IMR-90 (cell line): Measurements from ENCODE around the gene GMPR. TPM values are rescaled to one million over a fixed set of nuclear protein-coding genes. Genes with fewer than 3 reads are reported as not detected.
A peak's percentile ranks its signal among the peaks of the same experiment; 100 is the strongest.

Experiments
- ATAC-seq: fragments of 200-7000 bp; cut with Tn5 transposase; 2 replicates; pipeline ENCODE4 v1.9.1; 2020; ENCODE audit warnings: low read depth, mild to moderate bottlenecking, moderate library complexity
- BruUV-seq: library from RNA; stranded (reverse); fragments of 400-500 nt; replicated peaks from 2 replicates; lab custom pipeline; 2021; lab: Mats Ljungman, UMichigan
- CTCF ChIA-PET: fragments of 300-600 bp; formaldehyde crosslinking; extraction: SDS; loops from one replicate; lab custom pipeline; 2021; ENCODE audit warnings: antibody characterized with exemption; lab: Yijun Ruan, JAX
- POLR2A ChIA-PET: fragments of 300-600 bp; sonication (Branson Sonifier 250); formaldehyde crosslinking; loops from one replicate; lab custom pipeline; 2022; ENCODE audit warnings: antibody characterized with exemption; ENCODE audit not compliant: unreplicated experiment; lab: Charles Lee
- DNase-seq: peaks from one replicate; pipeline ENCODE4 v3.0.0; 2013
- H2AFZ ChIP-seq: replicated peaks from 2 replicates; pipeline ENCODE3; 2013; ENCODE audit warnings: low read length, mild to moderate bottlenecking; ENCODE audit not compliant: poor library complexity
- H2AK5ac ChIP-seq: 2 replicates; pipeline ENCODE4 v1.6.1; 2013; ENCODE audit warnings: low read depth, low read length, inconsistent platforms
- H2AK9ac ChIP-seq: replicated peaks from 2 replicates; pipeline ENCODE3; 2013; ENCODE audit warnings: mild to moderate bottlenecking, low read depth, low read length, moderate library complexity; ENCODE audit not compliant: poor library complexity
- H2BK120ac ChIP-seq: 2 replicates; pipeline ENCODE4 v1.6.1; 2013; ENCODE audit warnings: low read depth, low read length, inconsistent platforms
- H2BK15ac ChIP-seq: 3 replicates; pipeline ENCODE4 v1.6.1; 2013; ENCODE audit warnings: low read depth, low read length, inconsistent platforms
- H2BK20ac ChIP-seq: 2 replicates; pipeline ENCODE4 v1.6.1; 2013; ENCODE audit warnings: low read depth, mild to moderate bottlenecking, inconsistent platforms, low read length, moderate library complexity
- H2BK5ac ChIP-seq: 2 replicates; pipeline ENCODE4 v1.6.1; 2013; ENCODE audit warnings: mild to moderate bottlenecking, low read depth, low read length, inconsistent platforms; ENCODE audit not compliant: poor library complexity, severe bottlenecking
- H3K14ac ChIP-seq: replicated peaks from 2 replicates; pipeline ENCODE4 v1.6.1; 2013; ENCODE audit warnings: low read depth, low read length, inconsistent platforms
- H3K18ac ChIP-seq: 2 replicates; pipeline ENCODE4 v1.6.1; 2013; ENCODE audit warnings: low read depth, low read length, control low read depth
- H3K23ac ChIP-seq: 2 replicates; pipeline ENCODE4 v1.6.1; 2013; ENCODE audit warnings: low read depth, low read length, inconsistent platforms
- H3K27ac ChIP-seq: 2 replicates; pipeline ENCODE4 v1.5.1; 2013; ENCODE audit warnings: mild to moderate bottlenecking, control low read depth, low read length; ENCODE audit not compliant: insufficient read depth
- H3K27me3 ChIP-seq: 2 replicates; pipeline ENCODE4 v1.6.1; 2013; ENCODE audit warnings: low read length; ENCODE audit not compliant: control insufficient read depth, insufficient read depth
- H3K36me3 ChIP-seq: 2 replicates; pipeline ENCODE4 v1.6.1; 2013; ENCODE audit warnings: low read length, mixed read lengths; ENCODE audit not compliant: control insufficient read depth, insufficient read depth
- H3K4ac ChIP-seq: 2 replicates; pipeline ENCODE4 v1.6.1; 2013; ENCODE audit warnings: low read depth, low read length, inconsistent platforms
- H3K4me1 ChIP-seq: 2 replicates; pipeline ENCODE4 v1.6.1; 2013; ENCODE audit warnings: low read length, mixed read lengths; ENCODE audit not compliant: control insufficient read depth, insufficient read depth
- H3K4me2 ChIP-seq: 2 replicates; pipeline ENCODE4 v1.6.1; 2013; ENCODE audit warnings: low read depth, mild to moderate bottlenecking, control low read depth, low read length, moderate library complexity
- H3K4me3 ChIP-seq: 2 replicates; pipeline ENCODE4 v1.5.1; 2013; ENCODE audit warnings: low read depth, mild to moderate bottlenecking, control low read depth, low read length, moderate library complexity; ENCODE audit not compliant: insufficient read depth
- H3K56ac ChIP-seq: 2 replicates; pipeline ENCODE4 v1.6.1; 2013; ENCODE audit warnings: low read length, inconsistent platforms; ENCODE audit not compliant: insufficient read depth; ENCODE audit errors: extremely low read depth
- H3K79me1 ChIP-seq, 2 experiments: 2 replicates each; pipeline ENCODE4 v1.6.1; 2013; ENCODE audit warnings: low read length in 2 of 2, inconsistent platforms in 1 of 2, low read depth in 1 of 2
- H3K9ac ChIP-seq: 2 replicates; pipeline ENCODE4 v1.6.1; 2013; ENCODE audit warnings: low read depth, low read length, control low read depth
- H3K9me1 ChIP-seq: 2 replicates; pipeline ENCODE4 v1.6.1; 2013; ENCODE audit warnings: low read length, inconsistent platforms; ENCODE audit not compliant: insufficient read depth
- H3K9me3 ChIP-seq: 2 replicates; pipeline ENCODE4 v1.6.1; 2013; ENCODE audit warnings: low read length; ENCODE audit not compliant: control insufficient read depth, insufficient read depth
- H4K20me1 ChIP-seq: 2 replicates; pipeline ENCODE4 v1.6.1; 2013; ENCODE audit warnings: low read length, inconsistent platforms; ENCODE audit not compliant: insufficient read depth
- H4K5ac ChIP-seq: 2 replicates; pipeline ENCODE4 v1.6.1; 2013; ENCODE audit warnings: mild to moderate bottlenecking, low read depth, low read length, control low read depth
- H4K8ac ChIP-seq, 2 experiments: 2 replicates each; pipeline ENCODE4 v1.6.1; 2013; ENCODE audit warnings: low read depth in 2 of 2, low read length in 2 of 2, control low read depth in 1 of 2, inconsistent platforms in 1 of 2
- H4K91ac ChIP-seq: 2 replicates; pipeline ENCODE4 v1.6.1; 2013; ENCODE audit warnings: low read depth, low read length, inconsistent platforms; ENCODE audit not compliant: insufficient read depth
- BHLHE40 ChIP-seq: fragments of 150-350 bp; IDR thresholded peaks from 2 replicates; pipeline ENCODE4 v1.6.1; 2016; ENCODE audit warnings: mild to moderate bottlenecking, low read depth, low read length
- CTCF ChIP-seq: conservative IDR thresholded peaks from 2 replicates; pipeline ENCODE4 v1.5.1; 2012; ENCODE audit warnings: mild to moderate bottlenecking, low read depth, low read length, improper control_type of control experiment
- ELK1 ChIP-seq: fragments of 150-350 bp; IDR thresholded peaks from 2 replicates; pipeline ENCODE4 v1.6.1; 2016; ENCODE audit warnings: low read depth, mild to moderate bottlenecking, low read length, moderate library complexity, borderline replicate concordance
- FOS ChIP-seq: fragments of 150-350 bp; IDR thresholded peaks from 2 replicates; pipeline ENCODE4 v1.6.1; 2016; ENCODE audit warnings: low read depth, low read length
- NFE2L2 ChIP-seq: fragments of 150-350 bp; IDR thresholded peaks from 2 replicates; pipeline ENCODE4 v1.6.1; 2016; ENCODE audit warnings: low read depth, mild to moderate bottlenecking, low read length
- POLR2A ChIP-seq: IDR thresholded peaks from 2 replicates; pipeline ENCODE4 v1.6.1; 2012; ENCODE audit warnings: mild to moderate bottlenecking, low read depth, low read length
- RAD21 ChIP-seq: IDR thresholded peaks from 2 replicates; pipeline ENCODE4 v1.6.1; 2012; ENCODE audit warnings: low read length, improper control_type of control experiment
- RCOR1 ChIP-seq: IDR thresholded peaks from 2 replicates; pipeline ENCODE4 v1.6.1; 2012; ENCODE audit warnings: mild to moderate bottlenecking, low read length, improper control_type of control experiment; ENCODE audit not compliant: insufficient replicate concordance
- RFX5 ChIP-seq: IDR thresholded peaks from 2 replicates; pipeline ENCODE4 v1.8.0; 2012; ENCODE audit warnings: low read depth, mild to moderate bottlenecking, low read length, moderate library complexity
- SMC3 ChIP-seq: fragments of 150-350 bp; IDR thresholded peaks from 2 replicates; pipeline ENCODE4 v1.6.1; 2016; ENCODE audit warnings: low read depth, mild to moderate bottlenecking, antibody characterized with exemption, low read length, moderate library complexity
- WGBS, 2 experiments: methylation state at CpG; one replicate each; pipeline versions ENCODE4 v1.1.5 to v1.1.7; 2013; ENCODE audit warnings: missing lambda C conversion rate in 2 of 2; ENCODE audit not compliant: insufficient read length in 1 of 2; ENCODE audit errors: extremely low coverage in 2 of 2; 5-methylcytosine and 5-hydroxymethylcytosine counted together
- dilution Hi-C: fragments of 300-500 bp; cut with HindIII; formaldehyde crosslinking; loops from one replicate; pipeline ENCODE4 v1.14.3; 2018; ENCODE audit warnings: low sequenced_read_pairs; ENCODE audit not compliant: unreplicated experiment
- in situ Hi-C: fragments of 300-500 bp; cut with MboI; formaldehyde crosslinking; loops from 3 replicates; pipeline ENCODE4 v1.14.3; 2019; ENCODE audit warnings: low sequenced_read_pairs, inconsistent platforms, mixed read lengths
- intact Hi-C: fragments of 100-400 bp; cut with micrococcal nuclease; formaldehyde crosslinking; loops from 2 replicates; pipeline ENCODE4 v1.10.0; 2022
- polyA plus RNA-seq, 3 experiments: library from polyadenylated mRNA; depleted of rRNA; stranded (reverse); fragments of >200 nt; gene quantifications; 2 replicates each; pipeline ENCODE4 v1.2.3, GENCODE V29; 2012; ENCODE audit warnings: low replicate concordance in 1 of 3
- total RNA-seq: library from RNA; depleted of rRNA; stranded (reverse); fragments of >200 nt; gene quantifications from 2 replicates; pipeline ENCODE4 v1.2.3, GENCODE V29; 2012

GMPR gene
- total and polyA plus RNA-seq, 2 of the 4 experiments (the other 2 are of a cell fraction) = 6.3 to 8.6 TPM

- DNase-seq = peak; percentile 44
Measured at GRCh38 chr6:16238963-16239797, 793 bp downstream of the GMPR start.

More at GRCh38 chr6:16238963-16239797, 793 bp downstream of the GMPR start:
- peak overlapping the region; percentile 65 for H3K4me3 ChIP-seq
- no peak overlapping the region for H3K27ac ChIP-seq
- H3K56ac ChIP-seq = peak overlapping the region; percentile 8; the same call in 1 of the 2 replicates
- intact Hi-C loops (no loop called here), in situ Hi-C loops (no loop called here), dilution Hi-C loops (no loop called here)
- H4K8ac ChIP-seq = no peak overlapping the region
- H2AK9ac ChIP-seq = peak overlapping the region; percentile 82
- peaks cover 11% of the 10 kb centered on the region for H3K4me1 ChIP-seq
- H3K36me3 ChIP-seq = no peaks in the 10 kb centered on the region
- WGBS, 2 experiments = 13% methylated on average over 9 of the region's 34 CpGs; no CpG with 5 or more reads in 1 of the 2 experiments
- H4K5ac ChIP-seq = no peak overlapping the region
- H4K20me1 ChIP-seq = peaks cover 9% of the 10 kb centered on the region; the same call in 1 of the 2 replicates
- POLR2A ChIA-PET = no interaction called here
- H2BK20ac ChIP-seq = no peak overlapping the region
- peaks cover 3% of the 10 kb centered on the region; the same call in 1 of the 2 replicates for H3K9me1 ChIP-seq
- CTCF ChIA-PET = interaction anchor here (1.2 kb wide), 1 partner anchor 33 kb away, joined by 4 read pairs; no protein-coding TSS in a partner anchor
- TF ChIP-seq CTCF (peak; percentile 27; the same call in 1 of the 2 replicates), NFE2L2 (no peak), SMC3 (no peak), RFX5 (no peak), FOS (no peak), BHLHE40 (no peak), RAD21 (0 out of 2 replicates have a peak, but pooled peaks have one; percentile 27), POLR2A (no peak), ELK1 (no peak), RCOR1 (no peak)
- no peaks in the 10 kb centered on the region for H3K9me3 ChIP-seq
- H3K9ac ChIP-seq = peak overlapping the region; percentile 55
- H3K79me1 ChIP-seq = no peaks in the 10 kb centered on the region
- no peaks in the 10 kb centered on the region for H3K27me3 ChIP-seq
- peak overlapping the region; percentile 3; the same call in 1 of the 2 replicates for H3K4ac ChIP-seq
- no peak overlapping the region for H2BK5ac ChIP-seq
- H2BK15ac ChIP-seq = no peak overlapping the region
- 0 out of 2 replicates have a peak overlapping the region, but pooled peaks have one; percentile 1 for H2BK120ac ChIP-seq
- H3K23ac ChIP-seq = no peak overlapping the region
- H3K18ac ChIP-seq = no peak overlapping the region; the same call in 1 of the 2 replicates
- no TSS peak for BruUV-seq
- H2AK5ac ChIP-seq = no peak overlapping the region
- peak overlapping the region; percentile 83 for H3K4me2 ChIP-seq
- H2AFZ ChIP-seq = peak overlapping the region; percentile 88
- H3K14ac ChIP-seq = peak overlapping the region; percentile 51; the same call in 1 of the 2 replicates
- peak; percentile 31 for ATAC-seq
- peak overlapping the region; percentile 14; the same call in 1 of the 2 replicates for H4K91ac ChIP-seq
